ENCODE results near the gene U2AF2.

U2AF2 gene

GRCh38 chr19:55690109-55690768 is 35.4 kb downstream of the U2AF2 start:
- DNase-seq (ENCODE audit: low spot score): no peak

GRCh38 chr19:55690769-55691545 is 36.1 kb downstream of the U2AF2 start:
- DNase-seq (ENCODE audit: low spot score): no peak

DNA sequence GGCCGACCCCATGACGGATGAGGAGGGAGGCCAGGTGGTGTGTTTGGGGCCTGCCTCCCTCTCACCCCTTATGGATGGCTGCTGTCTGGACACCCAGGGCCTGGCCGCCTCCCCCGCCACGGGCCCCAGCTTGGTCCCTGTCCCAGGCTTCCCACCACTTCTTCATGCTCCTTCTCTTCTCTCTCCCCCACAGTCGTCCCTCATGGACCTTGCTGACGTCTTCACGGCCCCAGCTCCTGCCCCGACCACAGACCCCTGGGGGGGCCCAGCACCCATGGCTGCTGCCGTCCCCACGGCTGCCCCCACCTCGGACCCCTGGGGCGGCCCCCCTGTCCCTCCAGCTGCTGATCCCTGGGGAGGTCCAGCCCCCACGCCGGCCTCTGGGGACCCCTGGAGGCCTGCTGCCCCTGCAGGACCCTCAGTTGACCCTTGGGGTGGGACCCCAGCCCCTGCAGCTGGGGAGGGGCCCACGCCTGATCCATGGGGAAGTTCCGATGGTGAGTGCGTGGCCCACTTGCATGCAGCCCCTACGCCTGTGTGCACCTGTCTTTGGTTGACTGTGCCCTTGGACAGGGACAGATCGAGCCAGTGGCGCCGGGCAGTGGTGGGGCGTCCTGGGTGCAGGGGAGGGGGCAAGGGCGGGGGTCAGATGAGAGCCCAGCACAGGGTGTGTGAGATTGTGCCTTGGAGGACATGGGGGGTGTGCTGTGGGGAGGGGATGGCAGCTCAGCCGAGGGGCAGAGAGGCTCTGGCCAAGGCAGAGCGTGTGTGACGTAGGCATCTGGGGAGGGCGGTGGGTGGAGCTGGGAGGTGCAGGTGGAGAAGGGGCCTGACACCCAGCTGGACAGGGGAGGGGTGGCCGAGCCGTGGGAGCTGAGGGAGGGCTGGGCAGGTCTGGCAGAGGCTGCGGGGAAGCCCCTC is 37.0 kb downstream of the U2AF2 start:
- no peak for DNase-seq (ENCODE audit: low spot score)

DNA sequence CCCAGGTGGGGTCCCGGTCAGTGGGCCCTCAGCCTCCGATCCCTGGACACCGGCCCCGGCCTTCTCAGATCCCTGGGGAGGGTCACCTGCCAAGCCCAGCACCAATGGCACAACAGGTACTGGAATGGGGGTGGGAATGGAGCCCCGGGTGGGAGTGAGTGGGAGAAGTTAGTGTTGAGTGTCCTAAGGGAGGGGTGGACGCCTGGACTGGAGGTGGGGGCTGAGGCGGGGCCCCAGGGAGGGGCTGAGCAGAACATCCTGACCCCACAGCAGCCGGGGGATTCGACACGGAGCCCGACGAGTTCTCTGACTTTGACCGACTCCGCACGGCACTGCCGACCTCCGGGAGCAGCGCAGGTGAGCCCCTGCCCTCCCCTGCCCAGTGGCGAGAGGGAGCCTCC is 37.8 kb downstream of the U2AF2 start:
- DNase-seq (ENCODE audit: low spot score): no peak

DNA sequence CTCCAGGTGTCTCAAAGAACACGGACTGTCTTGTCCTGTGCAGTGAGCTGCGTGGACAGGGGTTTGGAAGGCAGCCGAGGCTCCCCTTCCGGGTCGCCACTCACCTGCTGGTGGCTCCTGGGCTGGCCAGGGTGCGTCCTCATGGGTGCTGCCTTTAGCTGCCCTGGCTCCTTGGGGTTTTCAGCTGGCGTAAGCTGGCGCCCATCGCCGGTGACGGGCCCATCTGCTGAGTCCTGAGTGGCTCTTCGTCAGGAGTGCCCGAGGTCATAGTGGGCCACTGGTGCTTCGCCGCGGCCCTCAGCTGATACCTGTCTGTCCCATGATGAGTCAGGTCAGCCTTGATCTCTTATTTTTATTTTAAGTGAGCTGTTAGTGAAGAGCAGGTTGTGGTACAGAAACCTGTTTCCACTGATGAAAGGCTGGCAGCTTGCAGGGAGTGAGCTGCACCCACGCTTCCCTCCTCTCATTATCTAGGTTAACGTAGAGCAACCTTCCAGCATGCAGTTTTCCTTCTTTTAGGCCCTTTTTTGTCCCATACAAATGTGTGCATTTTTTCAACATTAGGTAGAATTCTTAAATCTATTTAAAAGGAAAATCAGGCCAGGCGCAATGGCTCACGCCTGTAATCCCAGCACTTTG is 38.6 kb downstream of the U2AF2 start:
- DNase-seq (ENCODE audit: low spot score): no peak

GRCh38 chr19:55694241-55694655 is 39.4 kb downstream of the U2AF2 start:
- no peak for DNase-seq (ENCODE audit: low spot score)

- DNase-seq (ENCODE audit: low spot score): no peak
These were observed 40.0 kb downstream of the U2AF2 start for GRCh38 chr19:55694656-55695491.

GRCh38 chr19:55695511-55696290 is 40.9 kb downstream of the U2AF2 start:
- no peak for DNase-seq (ENCODE audit: low spot score)

- no peak for DNase-seq (ENCODE audit: low spot score)
These were observed 41.6 kb downstream of the U2AF2 start for GRCh38 chr19:55696301-55697068.

DNA sequence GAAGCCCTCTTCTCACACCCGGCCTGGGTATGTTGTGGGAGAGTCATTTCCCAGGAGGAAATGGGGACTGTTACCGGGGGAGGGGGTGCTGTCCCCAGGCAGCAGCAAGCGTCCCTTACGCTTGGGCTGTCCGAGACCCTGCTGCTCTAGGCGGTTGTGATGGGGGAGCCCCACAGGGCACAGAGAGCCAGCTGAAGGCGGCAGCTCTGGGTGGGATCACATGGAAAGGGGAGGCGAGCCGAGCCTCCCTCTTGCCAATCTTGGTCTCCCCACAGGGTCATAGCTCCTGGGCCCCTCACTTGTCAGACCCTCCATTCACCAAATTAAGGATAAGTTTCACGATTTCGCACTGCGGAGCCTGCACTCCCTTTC is 42.2 kb downstream of the U2AF2 start:
- no peak for DNase-seq (ENCODE audit: low spot score)

DNA sequence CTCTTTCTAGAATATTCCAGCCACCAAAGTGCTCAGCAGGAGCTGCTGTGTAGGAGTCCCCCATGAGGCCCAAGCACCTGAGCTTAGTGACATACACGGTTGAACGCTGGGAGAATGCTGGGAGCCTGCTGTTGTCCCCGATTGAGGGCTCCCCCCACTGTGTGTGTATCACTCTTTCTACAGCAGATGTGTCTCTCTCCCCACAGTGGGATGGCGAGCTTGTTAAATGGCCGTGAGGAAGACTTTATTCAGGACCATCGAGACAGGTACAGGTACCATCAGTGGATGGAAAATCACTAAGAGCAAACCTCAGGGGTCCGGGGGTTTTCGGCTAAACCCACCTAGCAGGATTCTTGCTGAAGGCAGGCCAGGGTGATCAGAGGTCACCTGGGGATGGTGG is 42.9 kb downstream of the U2AF2 start:
- DNase-seq (ENCODE audit: low spot score): no peak

- no peak for DNase-seq (ENCODE audit: low spot score)
These were observed 43.4 kb downstream of the U2AF2 start for GRCh38 chr19:55698256-55698655.

DNA sequence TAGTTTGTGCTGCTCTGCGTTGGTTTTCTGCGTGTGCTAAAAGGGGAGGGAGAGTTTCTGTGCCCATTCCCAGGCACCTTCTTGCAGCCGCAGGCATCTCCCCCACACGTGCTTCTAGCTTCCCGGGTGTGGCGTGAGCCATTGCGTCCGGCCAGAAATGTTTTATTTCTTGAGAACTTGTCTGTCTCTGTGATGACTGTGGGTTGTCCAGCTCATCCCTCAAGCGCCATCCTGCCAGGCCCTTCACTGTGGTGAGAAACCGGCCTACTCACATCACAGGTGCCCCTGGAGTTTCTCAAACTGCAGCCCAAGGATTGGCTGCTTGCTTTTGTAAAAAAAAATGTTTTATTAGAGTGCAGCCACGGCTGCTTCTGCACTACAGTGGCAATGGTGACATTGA is 44.4 kb downstream of the U2AF2 start:
- no peak for DNase-seq (ENCODE audit: low spot score)

- DNase-seq (ENCODE audit: low spot score): no peak
These were observed 46.0 kb downstream of the U2AF2 start for GRCh38 chr19:55700813-55701212.

DNA sequence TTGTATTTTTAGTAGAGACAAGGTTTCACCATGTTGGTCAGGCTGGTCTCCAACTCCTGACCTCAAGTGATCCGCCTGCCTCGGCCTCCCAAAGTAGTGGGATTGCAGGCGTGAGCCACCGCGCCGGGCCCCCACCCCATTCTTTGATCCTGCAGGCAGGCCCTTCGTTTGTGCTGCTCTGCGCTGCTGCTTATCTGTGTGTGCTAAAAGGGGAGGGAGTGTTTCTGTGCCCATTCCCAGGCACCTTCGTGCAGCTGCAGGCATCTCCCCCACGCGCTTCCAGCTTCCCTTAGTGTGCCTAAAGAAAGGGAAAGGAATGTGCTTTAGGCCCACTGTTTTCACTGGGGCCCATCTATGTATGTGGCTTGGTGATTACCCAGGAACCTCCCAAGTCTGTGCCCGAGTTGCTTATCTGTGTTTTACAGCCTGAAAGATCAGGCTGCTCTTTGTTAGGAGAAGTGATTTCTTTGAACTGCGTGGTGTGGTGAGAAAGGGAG is 47.3 kb downstream of the U2AF2 start:
- no peak for DNase-seq (ENCODE audit: low spot score)

- peak; percentile 6 for DNase-seq (ENCODE audit: low spot score)
These were observed 49.0 kb downstream of the U2AF2 start for GRCh38 chr19:55703790-55704215.

DNA sequence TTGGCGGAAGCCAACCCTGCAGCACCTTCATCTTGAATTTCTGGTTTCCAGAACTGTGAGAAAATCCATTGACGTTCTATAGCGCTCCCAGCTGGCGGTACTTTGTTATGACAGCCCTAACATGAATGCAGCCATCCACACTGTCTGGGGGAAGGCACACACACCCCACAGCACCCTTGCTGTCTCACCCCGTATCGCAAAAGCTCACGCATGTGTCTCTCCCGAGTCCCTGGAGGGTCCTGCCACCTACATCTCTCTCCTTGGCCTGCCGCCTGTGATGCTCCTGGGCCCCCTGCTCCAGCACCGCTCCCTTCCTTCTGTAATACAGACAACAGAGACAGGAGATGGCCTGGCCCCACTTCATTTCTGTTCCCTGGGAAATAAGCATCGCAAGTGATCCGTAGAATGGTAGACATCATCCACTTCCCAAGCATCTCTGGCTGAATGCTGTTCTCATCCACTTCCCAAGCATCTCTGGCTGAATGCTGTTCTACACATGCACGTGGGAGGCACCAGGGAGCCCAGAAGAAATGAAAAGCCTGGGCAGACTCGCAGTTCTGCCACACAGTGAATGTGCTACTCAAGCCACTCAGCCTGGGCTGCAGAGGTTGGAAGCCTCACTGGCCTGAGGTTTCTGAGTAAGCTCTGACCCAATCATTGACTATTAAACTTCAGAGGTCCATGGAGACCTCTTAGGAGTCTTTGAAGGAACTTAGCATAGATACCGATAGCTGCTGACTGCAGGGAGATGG is 49.8 kb downstream of the U2AF2 start:
- DNase-seq (ENCODE audit: low spot score): no peak

- DNase-seq (ENCODE audit: low spot score): no peak
These were observed 51.1 kb downstream of the U2AF2 start for GRCh38 chr19:55705972-55706371.

DNA sequence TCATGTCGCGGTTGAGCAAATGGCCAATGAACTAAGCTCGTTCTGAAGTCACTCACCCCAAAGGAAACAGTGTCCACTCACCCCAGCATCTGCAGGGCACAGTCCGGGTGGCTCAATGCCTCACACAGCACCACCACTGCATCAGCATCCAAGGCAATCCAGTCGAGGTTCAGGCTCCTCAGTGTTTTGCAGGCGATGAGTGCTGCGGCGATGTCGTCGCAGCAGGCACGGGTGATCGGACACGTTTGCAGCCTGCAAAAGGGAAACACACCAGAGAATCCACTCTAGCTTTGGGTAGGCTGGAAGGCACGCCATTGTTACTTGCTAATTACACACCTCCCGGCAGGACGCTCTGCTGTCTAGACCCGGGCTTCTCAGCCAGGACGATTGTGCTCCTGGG is 56.9 kb downstream of the U2AF2 start:
- DNase-seq (ENCODE audit: low spot score): no peak

Data from pons (tissue), 1 donor.